WTC11 (cell line): ENCODE measurements around the gene GRID2. TPM values are rescaled to one million over a fixed set of nuclear protein-coding genes. Genes with fewer than 3 reads are reported as not detected.

Source experiments
- ATAC-seq: fragments of 200-7000 bp; cut with Tn5 transposase; 2 replicates; pipeline ENCODE4 v1.10.0; 2021; ENCODE audit warnings: mild to moderate bottlenecking, moderate library complexity
- CTCF ChIA-PET: fragments of 300-600 bp; sonication (Branson Sonifier 250); formaldehyde crosslinking; loops from one replicate; lab custom pipeline; 2021; ENCODE audit warnings: antibody characterized with exemption; lab: Charles Lee
- POLR2A ChIA-PET: fragments of 350-600 bp; sonication (Branson Sonifier 250); formaldehyde crosslinking; loops from one replicate; lab custom pipeline; 2021; ENCODE audit warnings: antibody characterized with exemption; lab: Charles Lee
- DNase-seq: peaks from one replicate; pipeline ENCODE4 v3.0.0; 2021; ENCODE audit warnings: low spot score
- H3K27ac Mint-ChIP-seq: 2 replicates; pipeline ENCODE4 v1.8.0; 2021; ENCODE audit warnings: mixed read lengths
- H3K27me3 Mint-ChIP-seq: 2 replicates; pipeline ENCODE4 v1.8.0; 2021; ENCODE audit warnings: low read depth, mild to moderate bottlenecking, moderate library complexity, mixed read lengths
- H3K36me3 Mint-ChIP-seq: 2 replicates; pipeline ENCODE4 v1.8.0; 2021; ENCODE audit warnings: mixed read lengths
- H3K4me1 Mint-ChIP-seq: 2 replicates; pipeline ENCODE4 v1.8.0; 2022; ENCODE audit warnings: mixed read lengths
- H3K4me3 Mint-ChIP-seq: 2 replicates; pipeline ENCODE4 v1.8.0; 2021; ENCODE audit warnings: mild to moderate bottlenecking, moderate library complexity, mixed read lengths
- H3K9me3 Mint-ChIP-seq: 2 replicates; pipeline ENCODE4 v1.8.0; 2021; ENCODE audit warnings: mixed read lengths
- ARID4B ChIP-seq: sonication (generic); formaldehyde crosslinking; IDR thresholded peaks from 2 replicates; pipeline ENCODE4 v1.8.0; 2023; ENCODE audit warnings: missing genetic modification reagents, mild to moderate bottlenecking, borderline replicate concordance
- ATF1 ChIP-seq: sonication (generic); formaldehyde crosslinking; IDR thresholded peaks from 2 replicates; pipeline ENCODE4 v1.8.1; 2023; ENCODE audit warnings: mild to moderate bottlenecking, moderate library complexity, missing genetic modification reagents
- ATF2 ChIP-seq: sonication (generic); formaldehyde crosslinking; IDR thresholded peaks from 2 replicates; pipeline ENCODE4 v1.8.1; 2022; ENCODE audit warnings: low read depth, missing genetic modification reagents, borderline replicate concordance
- CREM ChIP-seq: sonication (generic); formaldehyde crosslinking; IDR thresholded peaks from 2 replicates; pipeline ENCODE4 v1.8.1; 2022; ENCODE audit warnings: mild to moderate bottlenecking, missing genetic modification reagents, moderate library complexity
- E2F4 ChIP-seq: sonication (generic); formaldehyde crosslinking; IDR thresholded peaks from 2 replicates; pipeline ENCODE4 v1.8.1; 2022; ENCODE audit warnings: low read depth, mild to moderate bottlenecking, moderate library complexity, missing genetic modification reagents, borderline replicate concordance
- IRF2 ChIP-seq: sonication (generic); formaldehyde crosslinking; IDR thresholded peaks from 2 replicates; pipeline ENCODE4 v1.8.0; 2022; ENCODE audit warnings: low read depth, missing genetic modification reagents, borderline replicate concordance
- KAT7 ChIP-seq: sonication (generic); formaldehyde crosslinking; IDR thresholded peaks from 2 replicates; pipeline ENCODE4 v1.8.1; 2023; ENCODE audit warnings: missing genetic modification reagents, mild to moderate bottlenecking, borderline replicate concordance
- NFATC4 ChIP-seq: fragments of 250-450 bp; sonication (Bioruptor Pico); IDR thresholded peaks from 2 replicates; pipeline ENCODE4 v1.9.0; 2021; ENCODE audit warnings: mild to moderate bottlenecking
- NFE2L1 ChIP-seq: sonication (generic); formaldehyde crosslinking; IDR thresholded peaks from 2 replicates; pipeline ENCODE4 v1.8.1; 2023; ENCODE audit warnings: missing genetic modification reagents
- NFYB ChIP-seq: sonication (generic); formaldehyde crosslinking; conservative IDR thresholded peaks from 2 replicates; pipeline ENCODE4 v1.8.0; 2022; ENCODE audit warnings: low read depth, missing genetic modification reagents
- NR2C2 ChIP-seq: sonication (generic); formaldehyde crosslinking; IDR thresholded peaks from 2 replicates; pipeline ENCODE4 v1.8.0; 2022; ENCODE audit warnings: mild to moderate bottlenecking, missing genetic modification reagents
- NR3C1 ChIP-seq: sonication (generic); formaldehyde crosslinking; conservative IDR thresholded peaks from 2 replicates; pipeline ENCODE4 v1.8.1; 2023; ENCODE audit warnings: low read depth, mild to moderate bottlenecking, missing genetic modification reagents
- SMAD3 ChIP-seq: sonication (generic); formaldehyde crosslinking; IDR thresholded peaks from 2 replicates; pipeline ENCODE4 v1.8.0; 2022; ENCODE audit warnings: missing genetic modification reagents, mild to moderate bottlenecking, borderline replicate concordance
- TEAD1 ChIP-seq: sonication (generic); formaldehyde crosslinking; IDR thresholded peaks from 2 replicates; pipeline ENCODE4 v1.8.0; 2022; ENCODE audit warnings: mild to moderate bottlenecking, missing genetic modification reagents
- TEAD4 ChIP-seq: sonication (generic); formaldehyde crosslinking; IDR thresholded peaks from 2 replicates; pipeline ENCODE4 v1.8.0; 2022; ENCODE audit warnings: mild to moderate bottlenecking, missing genetic modification reagents
- ZNF232 ChIP-seq: sonication (generic); formaldehyde crosslinking; IDR thresholded peaks from 2 replicates; pipeline ENCODE4 v1.8.0; 2022; ENCODE audit warnings: mild to moderate bottlenecking, missing genetic modification reagents
- ZNF263 ChIP-seq: sonication (generic); formaldehyde crosslinking; IDR thresholded peaks from 2 replicates; pipeline ENCODE4 v1.8.1; 2022; ENCODE audit warnings: low read depth, mild to moderate bottlenecking, moderate library complexity, missing genetic modification reagents
- ZNF416 ChIP-seq: fragments of 250-450 bp; sonication (Bioruptor Pico); IDR thresholded peaks from 2 replicates; pipeline ENCODE4 v1.9.0; 2021; ENCODE audit warnings: mild to moderate bottlenecking, inconsistent platforms
- ZSCAN18 ChIP-seq: fragments of 250-450 bp; sonication (Bioruptor Pico); IDR thresholded peaks from 2 replicates; pipeline ENCODE4 v2.1.2; 2022; ENCODE audit warnings: mild to moderate bottlenecking, moderate library complexity
- total RNA-seq: library from RNA; stranded (reverse); gene quantifications from 3 replicates; pipeline ENCODE4 v1.2.3, GENCODE V29; 2021
- TF ChIP-seq, protein P1 (sequence below): sonication (generic); formaldehyde crosslinking; IDR thresholded peaks from 2 replicates; pipeline ENCODE4 v1.8.1; 2023; ENCODE audit warnings: mild to moderate bottlenecking, missing genetic modification reagents, moderate library complexity
- TF ChIP-seq, protein P2 (sequence below): fragments of 250-450 bp; sonication (Bioruptor Pico); IDR thresholded peaks from 2 replicates; pipeline ENCODE4 v1.9.0; 2021; ENCODE audit warnings: mild to moderate bottlenecking, borderline replicate concordance

GRID2 gene
- total RNA-seq, 1 experiment from 2014 or later: 26.8 TPM

GRCh38 chr4:92445127-92445526 lies 141.4 kb downstream of the GRID2 start:
- Mint-ChIP-seq H3K4me3 (peak overlapping the region; percentile 97), H3K36me3 (peaks cover 38% of the 10 kb centered on the region), H3K4me1 (peaks cover 70% of the 10 kb centered on the region), H3K9me3 (no peaks in the 10 kb centered on the region), H3K27ac (peak overlapping the region; percentile 88), H3K27me3 (no peaks in the 10 kb centered on the region)
- TF ChIP-seq NFYB (CRISPR knock-in tag): no peak
- TF ChIP-seq NR2C2: no peak
- no peak for TF ChIP-seq ZSCAN18 (CRISPR knock-in tag)
- TF ChIP-seq, protein P1, sequence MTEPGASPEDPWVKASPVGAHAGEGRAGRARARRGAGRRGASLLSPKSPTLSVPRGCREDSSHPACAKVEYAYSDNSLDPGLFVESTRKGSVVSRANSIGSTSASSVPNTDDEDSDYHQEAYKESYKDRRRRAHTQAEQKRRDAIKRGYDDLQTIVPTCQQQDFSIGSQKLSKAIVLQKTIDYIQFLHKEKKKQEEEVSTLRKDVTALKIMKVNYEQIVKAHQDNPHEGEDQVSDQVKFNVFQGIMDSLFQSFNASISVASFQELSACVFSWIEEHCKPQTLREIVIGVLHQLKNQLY (CRISPR knock-in tag): no peak
- TF ChIP-seq ZNF232 (CRISPR knock-in tag): no peak
- TF ChIP-seq NFATC4 (CRISPR knock-in tag): no peak
- 0 out of 2 replicates have a peak, but pooled peaks have one; percentile 30 for TF ChIP-seq TEAD1
- TF ChIP-seq NR3C1 (CRISPR knock-in tag): no peak
- TF ChIP-seq NFE2L1 (CRISPR knock-in tag): no peak
- ATAC-seq (peak; percentile 55), DNase-seq (no peak)
- ChIA-PET POLR2A (no interaction called here), CTCF (no interaction called here)

DNA sequence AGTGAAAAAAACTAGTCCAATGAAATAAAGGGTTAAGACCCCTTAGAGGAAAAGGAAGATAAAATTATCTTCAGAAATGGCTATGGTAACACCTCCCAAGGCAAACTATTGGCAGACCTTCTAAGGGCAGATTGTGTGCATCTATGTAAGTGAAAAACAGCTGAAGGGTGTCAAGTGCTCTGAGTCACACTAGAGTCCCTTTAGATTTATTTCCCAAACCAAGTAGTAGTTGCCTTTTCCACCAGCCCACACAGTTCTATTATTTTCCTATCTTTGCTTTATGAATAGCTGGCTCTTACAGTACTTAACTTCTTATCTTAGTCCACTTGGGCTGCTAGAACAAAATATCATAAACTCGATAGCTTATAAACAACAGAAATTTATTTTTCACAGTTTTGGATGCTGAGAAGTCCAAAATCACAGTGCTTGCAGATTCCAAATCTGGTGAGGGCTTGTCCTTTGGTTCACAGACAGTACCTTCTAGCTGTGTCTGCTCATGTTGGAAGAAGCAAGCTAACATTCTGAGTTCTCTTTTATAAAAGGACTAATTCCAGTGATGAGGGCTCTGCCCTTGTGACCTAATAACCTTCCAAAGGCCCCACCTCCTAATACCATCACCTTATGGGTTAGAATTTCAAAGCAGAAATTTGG lies 143.6 kb downstream of the GRID2 start:
- no peak for ATAC-seq
- Mint-ChIP-seq H3K36me3 (peaks cover 24% of the 10 kb centered on the region), H3K27me3 (no peaks in the 10 kb centered on the region), H3K27ac (peak overlapping the region; percentile 92), H3K4me3 (peak overlapping the region; percentile 10; the same call in 1 of the 2 replicates), H3K9me3 (no peaks in the 10 kb centered on the region), H3K4me1 (peaks cover 71% of the 10 kb centered on the region)
- CTCF ChIA-PET: no interaction called here
- POLR2A ChIA-PET: interaction anchor here (2.2 kb wide), 1 partner anchor 142 kb away, joined by 8 read pairs; no protein-coding TSS in a partner anchor
- TF ChIP-seq KAT7 (CRISPR knock-in tag) (no peak), ATF2 (CRISPR knock-in tag) (no peak), ATF1 (CRISPR knock-in tag) (no peak), CREM (CRISPR knock-in tag) (no peak), ARID4B (CRISPR knock-in tag) (no peak), ZNF263 (CRISPR knock-in tag) (no peak), ZNF416 (CRISPR knock-in tag) (no peak), IRF2 (CRISPR knock-in tag) (no peak), E2F4 (no peak), SMAD3 (CRISPR knock-in tag) (no peak), TEAD4 (CRISPR knock-in tag) (no peak)
- TF ChIP-seq, protein P2, sequence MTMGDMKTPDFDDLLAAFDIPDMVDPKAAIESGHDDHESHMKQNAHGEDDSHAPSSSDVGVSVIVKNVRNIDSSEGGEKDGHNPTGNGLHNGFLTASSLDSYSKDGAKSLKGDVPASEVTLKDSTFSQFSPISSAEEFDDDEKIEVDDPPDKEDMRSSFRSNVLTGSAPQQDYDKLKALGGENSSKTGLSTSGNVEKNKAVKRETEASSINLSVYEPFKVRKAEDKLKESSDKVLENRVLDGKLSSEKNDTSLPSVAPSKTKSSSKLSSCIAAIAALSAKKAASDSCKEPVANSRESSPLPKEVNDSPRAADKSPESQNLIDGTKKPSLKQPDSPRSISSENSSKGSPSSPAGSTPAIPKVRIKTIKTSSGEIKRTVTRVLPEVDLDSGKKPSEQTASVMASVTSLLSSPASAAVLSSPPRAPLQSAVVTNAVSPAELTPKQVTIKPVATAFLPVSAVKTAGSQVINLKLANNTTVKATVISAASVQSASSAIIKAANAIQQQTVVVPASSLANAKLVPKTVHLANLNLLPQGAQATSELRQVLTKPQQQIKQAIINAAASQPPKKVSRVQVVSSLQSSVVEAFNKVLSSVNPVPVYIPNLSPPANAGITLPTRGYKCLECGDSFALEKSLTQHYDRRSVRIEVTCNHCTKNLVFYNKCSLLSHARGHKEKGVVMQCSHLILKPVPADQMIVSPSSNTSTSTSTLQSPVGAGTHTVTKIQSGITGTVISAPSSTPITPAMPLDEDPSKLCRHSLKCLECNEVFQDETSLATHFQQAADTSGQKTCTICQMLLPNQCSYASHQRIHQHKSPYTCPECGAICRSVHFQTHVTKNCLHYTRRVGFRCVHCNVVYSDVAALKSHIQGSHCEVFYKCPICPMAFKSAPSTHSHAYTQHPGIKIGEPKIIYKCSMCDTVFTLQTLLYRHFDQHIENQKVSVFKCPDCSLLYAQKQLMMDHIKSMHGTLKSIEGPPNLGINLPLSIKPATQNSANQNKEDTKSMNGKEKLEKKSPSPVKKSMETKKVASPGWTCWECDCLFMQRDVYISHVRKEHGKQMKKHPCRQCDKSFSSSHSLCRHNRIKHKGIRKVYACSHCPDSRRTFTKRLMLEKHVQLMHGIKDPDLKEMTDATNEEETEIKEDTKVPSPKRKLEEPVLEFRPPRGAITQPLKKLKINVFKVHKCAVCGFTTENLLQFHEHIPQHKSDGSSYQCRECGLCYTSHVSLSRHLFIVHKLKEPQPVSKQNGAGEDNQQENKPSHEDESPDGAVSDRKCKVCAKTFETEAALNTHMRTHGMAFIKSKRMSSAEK (CRISPR knock-in tag): no peak
- DNase-seq: no peak
